Endothelial cell of umbilical vein (primary cell): Measurements from ENCODE around the gene RAB5IF. TPM values are rescaled to one million over a fixed set of nuclear protein-coding genes. Genes with fewer than 3 reads are reported as not detected.

Source experiments
- BruUV-seq: library from RNA; stranded (reverse); fragments of 400-500 nt; replicated peaks from 2 replicates; lab custom pipeline; 2021; lab: Mats Ljungman, UMichigan
- CTCF ChIA-PET: fragments of 300-600, 350-600 bp; sonication (Branson Sonifier 250); formaldehyde crosslinking; loops from one replicate; lab custom pipeline; 2021; ENCODE audit warnings: antibody characterized with exemption, inconsistent platforms; lab: Charles Lee
- POLR2A ChIA-PET: fragments of 300-600, 350-600 bp; sonication (Branson Sonifier 250); formaldehyde crosslinking; loops from one replicate; lab custom pipeline; 2021; ENCODE audit warnings: antibody characterized with exemption, inconsistent platforms; lab: Charles Lee
- DNase-seq: peaks from one replicate; pipeline ENCODE4 v3.0.0-alpha.2; 2011; ENCODE audit warnings: low read depth, low spot score
- FAIRE-seq: peaks from 2 replicates; lab custom pipeline; 2011; peaks lifted over from hg19 to GRCh38; lab: Jason Lieb, UNC
- H2AFZ ChIP-seq: 2 replicates; pipeline ENCODE4 v1.6.0; 2012; ENCODE audit warnings: low read depth, low read length, control low read depth, inconsistent platforms
- H3K27ac ChIP-seq: 2 replicates; pipeline ENCODE4 v1.5.1; 2011; ENCODE audit warnings: low read depth, mild to moderate bottlenecking, control low read depth, low read length, moderate library complexity; ENCODE audit not compliant: insufficient read depth
- H3K27me3 ChIP-seq, 2 experiments: 2 replicates each; pipeline versions ENCODE4 v1.6.0 to v1.6.1; 2011; ENCODE audit warnings: low read length in 2 of 2, mixed read lengths in 1 of 2; ENCODE audit not compliant: control insufficient read depth in 2 of 2, insufficient read depth in 2 of 2
- H3K36me3 ChIP-seq, 2 experiments: 2 replicates in 1 of 2; 3 replicates in 1 of 2; pipeline ENCODE4 v1.5.1; 2011; ENCODE audit warnings: low read length in 2 of 2, mild to moderate bottlenecking in 1 of 2, moderate library complexity in 1 of 2; ENCODE audit not compliant: control insufficient read depth in 2 of 2, insufficient read depth in 2 of 2; ENCODE audit errors: extremely low read depth in 1 of 2
- H3K4me1 ChIP-seq: 3 replicates; pipeline ENCODE4 v1.5.1; 2011; ENCODE audit warnings: mild to moderate bottlenecking, low read length; ENCODE audit not compliant: control insufficient read depth, insufficient read depth; ENCODE audit errors: extremely low read depth
- H3K4me2 ChIP-seq: 2 replicates; pipeline ENCODE4 v1.6.1; 2011; ENCODE audit warnings: low read length, control low read depth, mixed read lengths; ENCODE audit not compliant: insufficient read depth
- H3K4me3 ChIP-seq, 3 experiments: fragments of 200-600 bp in 1 of 3; sonication (generic), shearing (Covaris generic) in 1 of 3; replicated peaks in 1 of 3; 2 replicates each; pipeline ENCODE4 v1.5.1; 2011 to 2016; ENCODE audit warnings: control low read depth in 3 of 3, low read length in 3 of 3, mild to moderate bottlenecking in 2 of 3, inconsistent platforms in 1 of 3, low read depth in 1 of 3, moderate library complexity in 1 of 3; ENCODE audit not compliant: insufficient read depth in 1 of 3
- H3K79me2 ChIP-seq: 2 replicates; pipeline ENCODE4 v1.6.0; 2012; ENCODE audit warnings: low read length, inconsistent platforms; ENCODE audit not compliant: control insufficient read depth, insufficient read depth
- H3K9ac ChIP-seq: replicated peaks from 2 replicates; pipeline ENCODE3; 2011; ENCODE audit warnings: low read length, control low read depth; ENCODE audit not compliant: insufficient read depth; ENCODE audit errors: extremely low read depth
- H3K9me1 ChIP-seq: replicated peaks from 3 replicates; pipeline ENCODE4 v1.6.0; 2011; ENCODE audit warnings: mild to moderate bottlenecking, low read length; ENCODE audit not compliant: control insufficient read depth, insufficient read depth; ENCODE audit errors: extremely low read depth
- H3K9me3 ChIP-seq: replicated peaks from 2 replicates; pipeline ENCODE4 v1.5.1; 2012; ENCODE audit warnings: low read length, inconsistent platforms; ENCODE audit not compliant: control insufficient read depth, insufficient read depth
- H4K20me1 ChIP-seq: replicated peaks from 2 replicates; pipeline ENCODE3; 2011; ENCODE audit warnings: mild to moderate bottlenecking, low read length; ENCODE audit not compliant: control insufficient read depth, insufficient read depth; ENCODE audit errors: extremely low read depth
- EZH2 ChIP-seq: IDR thresholded peaks from 2 replicates; pipeline ENCODE4 v1.6.1; 2012; ENCODE audit warnings: borderline replicate concordance, low read depth, mild to moderate bottlenecking, moderate library complexity, low read length, inconsistent platforms; ENCODE audit not compliant: severe bottlenecking
- FOS ChIP-seq: IDR thresholded peaks from 2 replicates; pipeline ENCODE4 v1.6.1; 2011; ENCODE audit warnings: mild to moderate bottlenecking, low read length, moderate library complexity, borderline replicate concordance; ENCODE audit not compliant: insufficient read depth
- GATA2 ChIP-seq: IDR thresholded peaks from 2 replicates; pipeline ENCODE4 v1.7.0; 2011; ENCODE audit warnings: low read depth, mild to moderate bottlenecking, moderate library complexity, mixed read lengths, low read length; ENCODE audit not compliant: insufficient read length, insufficient read depth
- JUN ChIP-seq: IDR thresholded peaks from 2 replicates; pipeline ENCODE4 v1.6.1; 2011; ENCODE audit warnings: borderline replicate concordance, low read depth; ENCODE audit not compliant: insufficient read length, insufficient read depth
- MAX ChIP-seq: IDR thresholded peaks from 2 replicates; pipeline ENCODE4 v1.6.1; 2011; ENCODE audit not compliant: insufficient read depth, insufficient read length
- MYC ChIP-seq: IDR thresholded peaks from one replicate; pipeline ENCODE4 v1.6.1; 2011; ENCODE audit warnings: mild to moderate bottlenecking, low read depth, low read length
- POLR2A ChIP-seq: IDR thresholded peaks from 2 replicates; pipeline ENCODE4 v1.6.1; 2012; ENCODE audit warnings: low read depth, mild to moderate bottlenecking, control low read depth, low read length
- dilution Hi-C: fragments of 300-500 bp; cut with MboI; formaldehyde crosslinking; loops from one replicate; pipeline ENCODE4 v1.15.0; 2019; ENCODE audit warnings: low sequenced_read_pairs; ENCODE audit not compliant: extremely low pct_ligation_motif_present
- intact Hi-C: fragments of 100-400 bp; cut with micrococcal nuclease; formaldehyde crosslinking; loops from one replicate; pipeline ENCODE4 v1.10.0; 2022
- polyA plus RNA-seq, 4 experiments: library from polyadenylated mRNA; depleted of rRNA in 3 of 4; stranded (reverse) in 3 of 4; unstranded in 1 of 4; fragments of >200 nt; gene quantifications; 2 replicates each; pipeline versions ENCODE4 v1.2.1 to v1.2.3, GENCODE V29; 2011 to 2012; ENCODE audit warnings: missing spikeins in 1 of 4
- total RNA-seq: library from RNA; stranded (reverse); gene quantifications from 2 replicates; pipeline ENCODE4 v1.2.3, GENCODE V29; 2021
- TF ChIP-seq, protein P1 (sequence below), 2 donors: IDR thresholded peaks; 1 replicate in 1 of 2; 2 replicates in 1 of 2; pipeline ENCODE4 v1.5.1; 2011; ENCODE audit warnings: low read length in 2 of 2, mild to moderate bottlenecking in 2 of 2, moderate library complexity in 2 of 2, control low read depth in 1 of 2, inconsistent platforms in 1 of 2, low read depth in 1 of 2; ENCODE audit not compliant: insufficient read depth in 1 of 2; ENCODE audit errors: extremely low read depth in 1 of 2

Gene RAB5IF
- total and polyA plus RNA-seq, 2 donors (not counting 3 experiments of a cell fraction or from before 2014, with no cell fraction given): 113 to 162 TPM

- dilution Hi-C loops (no loop called here), intact Hi-C loops (no loop called here)
- Histone ChIP-seq H3K4me3 (no peak overlapping the region), H3K79me2 (no peaks in the 10 kb centered on the region), H3K4me2 (no peak overlapping the region), H2AFZ (no peak overlapping the region), H3K36me3 (no peaks in the 10 kb centered on the region), H4K20me1 (no peaks in the 10 kb centered on the region), H3K9me1 (no peaks in the 10 kb centered on the region), H3K4me1 (no peaks in the 10 kb centered on the region), H3K9me3 (no peaks in the 10 kb centered on the region), H3K9ac (no peak overlapping the region), H3K27ac (no peak overlapping the region), H3K27me3 (no peaks in the 10 kb centered on the region)
- ChIA-PET CTCF (interaction anchor here (1.4 kb wide), 1 partner anchor 10 kb away, joined by 4 read pairs; no protein-coding TSS in a partner anchor), POLR2A (no interaction called here)
- DNase-seq (no peak), FAIRE-seq (no peak)
- TF ChIP-seq MAX: no peak
- TF ChIP-seq, protein P1, sequence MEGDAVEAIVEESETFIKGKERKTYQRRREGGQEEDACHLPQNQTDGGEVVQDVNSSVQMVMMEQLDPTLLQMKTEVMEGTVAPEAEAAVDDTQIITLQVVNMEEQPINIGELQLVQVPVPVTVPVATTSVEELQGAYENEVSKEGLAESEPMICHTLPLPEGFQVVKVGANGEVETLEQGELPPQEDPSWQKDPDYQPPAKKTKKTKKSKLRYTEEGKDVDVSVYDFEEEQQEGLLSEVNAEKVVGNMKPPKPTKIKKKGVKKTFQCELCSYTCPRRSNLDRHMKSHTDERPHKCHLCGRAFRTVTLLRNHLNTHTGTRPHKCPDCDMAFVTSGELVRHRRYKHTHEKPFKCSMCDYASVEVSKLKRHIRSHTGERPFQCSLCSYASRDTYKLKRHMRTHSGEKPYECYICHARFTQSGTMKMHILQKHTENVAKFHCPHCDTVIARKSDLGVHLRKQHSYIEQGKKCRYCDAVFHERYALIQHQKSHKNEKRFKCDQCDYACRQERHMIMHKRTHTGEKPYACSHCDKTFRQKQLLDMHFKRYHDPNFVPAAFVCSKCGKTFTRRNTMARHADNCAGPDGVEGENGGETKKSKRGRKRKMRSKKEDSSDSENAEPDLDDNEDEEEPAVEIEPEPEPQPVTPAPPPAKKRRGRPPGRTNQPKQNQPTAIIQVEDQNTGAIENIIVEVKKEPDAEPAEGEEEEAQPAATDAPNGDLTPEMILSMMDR (IDR thresholded peaks at IDR 0.05; ENCODE audit: extremely low read depth in 1 of 2, insufficient read depth in 1 of 2, low read depth in 1 of 2, low read length in 2 of 2): no peak
- TF ChIP-seq GATA2: no peak
- TF ChIP-seq JUN: no peak
- TF ChIP-seq MYC: no peak
- no peak for TF ChIP-seq EZH2
- TF ChIP-seq FOS: no peak
- no peak for TF ChIP-seq POLR2A
- BruUV-seq: no TSS peak
Observed at GRCh38 chr20:36623444-36623843, 17.9 kb downstream of the RAB5IF start.
